ENCODE results near the gene RFX7. TPM values are rescaled to one million over a fixed set of nuclear protein-coding genes. Genes with fewer than 3 reads are reported as not detected.
"Not testable (repeated sequence)": the region's sequence is repeated elsewhere in the genome, so short reads cannot be mapped to it uniquely, and the experiment has no call there.

Gene RFX7
- total and polyA plus RNA-seq, 5 donors from 2014 or later = 4.2 to 41.2 (median 5.2) TPM

DNA sequence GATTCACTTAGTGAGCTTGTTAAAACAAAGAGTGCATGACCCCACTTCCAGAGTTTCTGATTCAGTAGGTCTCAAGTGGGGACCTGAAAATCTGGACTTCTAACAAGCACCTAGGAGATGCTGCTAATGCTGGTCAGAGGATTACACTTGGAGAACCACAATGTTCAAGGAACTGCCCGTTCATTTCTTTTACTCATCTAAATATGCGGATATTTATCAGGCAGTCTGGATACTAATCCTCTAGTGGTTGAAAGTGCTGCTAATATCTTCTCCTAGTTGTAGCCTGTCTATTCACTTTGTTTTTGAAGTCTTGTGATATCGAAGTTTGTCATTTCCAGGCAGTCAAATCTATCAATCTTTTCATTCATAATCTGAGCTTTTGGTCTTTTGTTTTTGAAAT, 86.8 kb downstream of the RFX7 start:
- Histone ChIP-seq H3K4me3 (ENCODE audit: low read depth, low read length) (no peak overlapping the region), H3K36me3 (ENCODE audit: control insufficient read depth, insufficient read depth, low read length) (peaks cover 11% of the 10 kb centered on the region), H3K27ac (ENCODE audit: insufficient read depth, low read length, poor library complexity, severe bottlenecking) (no peak overlapping the region), H3K4me1 (ENCODE audit: control insufficient read depth, insufficient read depth, low read length, poor library complexity, severe bottlenecking) (peaks cover 4% of the 10 kb centered on the region), H3K9me3 (ENCODE audit: control insufficient read depth in 2 of 2, low read length in 2 of 2) (peaks cover 0 to 5% of the 10 kb centered on the region in 2 experiments), H3K27me3 (ENCODE audit: control insufficient read depth, insufficient read depth, low read length) (no peaks in the 10 kb centered on the region)
- Mint-ChIP-seq H3K36me3 (peaks cover 35% of the 10 kb centered on the region), H3K4me1 (peaks cover 31 to 52% (median 40%) of the 10 kb centered on the region in 4 donors), H3K9me3 (peaks cover 2 to 17% (median 9%) of the 10 kb centered on the region in 7 donors), H3K4me3 (no peak overlapping the region), H3K27ac (no peak overlapping the region), H3K27me3 (no peaks in the 10 kb centered on the region)
- DNase-seq (no peak), ATAC-seq (ENCODE audit: low read depth in 2 of 2) (no peak)

GRCh38 chr15:56155278-56155677, 88.4 kb downstream of the RFX7 start:
- H3K4me3 ChIP-seq (ENCODE audit: low read depth, low read length); H3K36me3 ChIP-seq (ENCODE audit: control insufficient read depth, insufficient read depth, low read length); H3K27ac ChIP-seq (ENCODE audit: insufficient read depth, low read length, poor library complexity, severe bottlenecking); H3K27ac Mint-ChIP-seq; H3K9me3 ChIP-seq (ENCODE audit: control insufficient read depth in 2 of 2, low read length in 2 of 2); H3K4me1 ChIP-seq (ENCODE audit: control insufficient read depth, insufficient read depth, low read length, poor library complexity, severe bottlenecking); H3K27me3 Mint-ChIP-seq; H3K4me3 Mint-ChIP-seq; DNase-seq; H3K27me3 ChIP-seq (ENCODE audit: control insufficient read depth, insufficient read depth, low read length); ATAC-seq (ENCODE audit: low read depth in 2 of 2): not testable (repeated sequence)
- peaks cover 40% of the 10 kb centered on the region for H3K36me3 Mint-ChIP-seq
- H3K4me1 Mint-ChIP-seq = peaks cover 28 to 48% (median 40%) of the 10 kb centered on the region in 4 donors
- peaks cover 2 to 17% (median 9%) of the 10 kb centered on the region in 7 donors for H3K9me3 Mint-ChIP-seq

- H3K4me1 ChIP-seq (ENCODE audit: control insufficient read depth, insufficient read depth, low read length, poor library complexity, severe bottlenecking); ATAC-seq (ENCODE audit: low read depth in 2 of 2); H3K4me3 ChIP-seq (ENCODE audit: low read depth, low read length); H3K27ac Mint-ChIP-seq; H3K4me3 Mint-ChIP-seq; H3K36me3 ChIP-seq (ENCODE audit: control insufficient read depth, insufficient read depth, low read length); H3K27me3 ChIP-seq (ENCODE audit: control insufficient read depth, insufficient read depth, low read length); DNase-seq; H3K27me3 Mint-ChIP-seq; H3K27ac ChIP-seq (ENCODE audit: insufficient read depth, low read length, poor library complexity, severe bottlenecking); H3K9me3 ChIP-seq (ENCODE audit: control insufficient read depth in 2 of 2, low read length in 2 of 2): not testable (repeated sequence)
- H3K4me1 Mint-ChIP-seq = peaks cover 24 to 46% (median 37%) of the 10 kb centered on the region in 4 donors
- H3K9me3 Mint-ChIP-seq = peaks cover 2 to 17% (median 9%) of the 10 kb centered on the region in 7 donors
- peaks cover 40% of the 10 kb centered on the region for H3K36me3 Mint-ChIP-seq
These were observed 88.9 kb downstream of the RFX7 start for GRCh38 chr15:56154768-56155167.

- Histone ChIP-seq H3K27me3 (ENCODE audit: control insufficient read depth, insufficient read depth, low read length) (no peaks in the 10 kb centered on the region), H3K4me3 (ENCODE audit: low read depth, low read length) (no peak overlapping the region), H3K9me3 (ENCODE audit: control insufficient read depth in 2 of 2, low read length in 2 of 2) (peaks cover 0 to 4% of the 10 kb centered on the region in 2 experiments), H3K27ac (ENCODE audit: insufficient read depth, low read length, poor library complexity, severe bottlenecking) (no peak overlapping the region), H3K36me3 (ENCODE audit: control insufficient read depth, insufficient read depth, low read length) (peaks cover 5% of the 10 kb centered on the region), H3K4me1 (ENCODE audit: control insufficient read depth, insufficient read depth, low read length, poor library complexity, severe bottlenecking) (no peaks in the 10 kb centered on the region)
- ATAC-seq (ENCODE audit: low read depth in 2 of 2) = no peak
- Mint-ChIP-seq H3K36me3 (peaks cover 48% of the 10 kb centered on the region), H3K9me3 (peaks cover 3 to 14% (median 11%) of the 10 kb centered on the region in 7 donors), H3K27ac (peak overlapping the region in 1 of 3 donors; percentile 54), H3K4me1 (peaks cover 40 to 68% (median 46%) of the 10 kb centered on the region in 4 donors), H3K4me3 (peak overlapping the region in 1 of 4 donors; percentile 4), H3K27me3 (no peaks in the 10 kb centered on the region)
- no peak for DNase-seq
These were observed 93.5 kb downstream of the RFX7 start for GRCh38 chr15:56150204-56150603.

- peak overlapping the region in 1 of 3 donors; percentile 46 for H3K27ac Mint-ChIP-seq
- no peak overlapping the region for H3K4me3 Mint-ChIP-seq
- Histone ChIP-seq H3K27ac (ENCODE audit: insufficient read depth, low read length, poor library complexity, severe bottlenecking) (no peak overlapping the region), H3K4me3 (ENCODE audit: low read depth, low read length) (no peak overlapping the region), H3K36me3 (ENCODE audit: control insufficient read depth, insufficient read depth, low read length) (peaks cover 5% of the 10 kb centered on the region), H3K9me3 (ENCODE audit: control insufficient read depth in 2 of 2, low read length in 2 of 2) (no peaks in the 10 kb centered on the region), H3K4me1 (ENCODE audit: control insufficient read depth, insufficient read depth, low read length, poor library complexity, severe bottlenecking) (no peaks in the 10 kb centered on the region), H3K27me3 (ENCODE audit: control insufficient read depth, insufficient read depth, low read length) (no peaks in the 10 kb centered on the region)
- H3K9me3 Mint-ChIP-seq = peaks cover 0 to 4% (median 3%) of the 10 kb centered on the region in 7 donors
- no peak for DNase-seq
- H3K36me3 Mint-ChIP-seq = peaks cover 36% of the 10 kb centered on the region
- H3K4me1 Mint-ChIP-seq = peaks cover 45 to 58% (median 46%) of the 10 kb centered on the region in 4 donors
- H3K27me3 Mint-ChIP-seq = no peaks in the 10 kb centered on the region
- ATAC-seq (ENCODE audit: low read depth in 2 of 2) = no peak
These were observed 95.6 kb downstream of the RFX7 start for GRCh38 chr15:56148064-56148463.

DNA sequence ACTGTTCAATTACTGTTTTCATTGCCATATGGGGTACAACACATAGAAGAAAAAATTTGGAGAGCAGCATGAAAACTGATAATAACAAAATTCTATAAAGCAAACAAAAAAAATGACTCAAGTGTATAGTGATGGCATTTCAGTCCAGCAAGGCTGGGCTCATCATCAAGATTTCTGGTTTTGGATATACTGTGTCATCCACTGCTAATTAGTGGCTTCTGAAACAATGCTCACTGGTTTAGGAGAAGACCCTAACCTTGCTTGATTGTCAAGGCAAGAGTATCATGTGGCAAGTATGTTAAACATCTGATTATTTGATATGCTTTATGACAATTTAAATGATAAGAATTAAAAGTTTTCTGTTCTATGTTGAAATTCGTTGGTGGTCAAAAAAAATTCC, 96.9 kb downstream of the RFX7 start:
- ATAC-seq (ENCODE audit: low read depth in 2 of 2) (no peak), DNase-seq (no peak)
- Mint-ChIP-seq H3K4me3 (no peak overlapping the region), H3K36me3 (peaks cover 39% of the 10 kb centered on the region), H3K27ac (no peak overlapping the region), H3K27me3 (no peaks in the 10 kb centered on the region), H3K4me1 (peaks cover 39 to 48% (median 42%) of the 10 kb centered on the region in 4 donors), H3K9me3 (peaks cover 0 to 4% (median 0%) of the 10 kb centered on the region in 7 donors)
- Histone ChIP-seq H3K9me3 (ENCODE audit: control insufficient read depth in 2 of 2, low read length in 2 of 2) (no peaks in the 10 kb centered on the region), H3K4me1 (ENCODE audit: control insufficient read depth, insufficient read depth, low read length, poor library complexity, severe bottlenecking) (no peaks in the 10 kb centered on the region), H3K4me3 (ENCODE audit: low read depth, low read length) (no peak overlapping the region), H3K27ac (ENCODE audit: insufficient read depth, low read length, poor library complexity, severe bottlenecking) (no peak overlapping the region), H3K27me3 (ENCODE audit: control insufficient read depth, insufficient read depth, low read length) (no peaks in the 10 kb centered on the region), H3K36me3 (ENCODE audit: control insufficient read depth, insufficient read depth, low read length) (peaks cover 18% of the 10 kb centered on the region)

- H3K9me3 Mint-ChIP-seq = peaks cover 5 to 36% (median 14%) of the 10 kb centered on the region in 7 donors
- H3K9me3 ChIP-seq (ENCODE audit: control insufficient read depth in 2 of 2, low read length in 2 of 2) = peaks cover 18 to 21% of the 10 kb centered on the region in 2 experiments
- no peaks in the 10 kb centered on the region for H3K27me3 Mint-ChIP-seq
- no peaks in the 10 kb centered on the region for H3K27me3 ChIP-seq (ENCODE audit: control insufficient read depth, insufficient read depth, low read length)
- H3K27ac Mint-ChIP-seq = no peak overlapping the region
- H3K4me3 Mint-ChIP-seq = no peak overlapping the region
- H3K4me1 ChIP-seq (ENCODE audit: control insufficient read depth, insufficient read depth, low read length, poor library complexity, severe bottlenecking) = no peaks in the 10 kb centered on the region
- H3K4me3 ChIP-seq (ENCODE audit: low read depth, low read length) = no peak overlapping the region
- peaks cover 29% of the 10 kb centered on the region for H3K36me3 ChIP-seq (ENCODE audit: control insufficient read depth, insufficient read depth, low read length)
- H3K36me3 Mint-ChIP-seq = peaks cover 59% of the 10 kb centered on the region
- ATAC-seq (ENCODE audit: low read depth in 2 of 2) = no peak
- DNase-seq = no peak
- H3K27ac ChIP-seq (ENCODE audit: insufficient read depth, low read length, poor library complexity, severe bottlenecking) = no peak overlapping the region
- H3K4me1 Mint-ChIP-seq = peaks cover 0 to 17% (median 4%) of the 10 kb centered on the region in 4 donors
These were observed 115.6 kb downstream of the RFX7 start for GRCh38 chr15:56128081-56128480.

- H3K27ac ChIP-seq (ENCODE audit: insufficient read depth, low read length, poor library complexity, severe bottlenecking) = no peak overlapping the region
- peaks cover 8 to 38% (median 14%) of the 10 kb centered on the region in 7 donors for H3K9me3 Mint-ChIP-seq
- H3K27me3 Mint-ChIP-seq = no peaks in the 10 kb centered on the region
- peaks cover 30% of the 10 kb centered on the region for H3K36me3 ChIP-seq (ENCODE audit: control insufficient read depth, insufficient read depth, low read length)
- ATAC-seq (ENCODE audit: low read depth in 2 of 2) (no peak), DNase-seq (no peak)
- H3K4me3 ChIP-seq (ENCODE audit: low read depth, low read length) = no peak overlapping the region
- H3K4me1 ChIP-seq (ENCODE audit: control insufficient read depth, insufficient read depth, low read length, poor library complexity, severe bottlenecking) = no peaks in the 10 kb centered on the region
- peaks cover 18 to 21% of the 10 kb centered on the region in 2 experiments for H3K9me3 ChIP-seq (ENCODE audit: control insufficient read depth in 2 of 2, low read length in 2 of 2)
- no peaks in the 10 kb centered on the region for H3K27me3 ChIP-seq (ENCODE audit: control insufficient read depth, insufficient read depth, low read length)
- no peak overlapping the region for H3K27ac Mint-ChIP-seq
- H3K4me3 Mint-ChIP-seq = no peak overlapping the region
- H3K4me1 Mint-ChIP-seq = peaks cover 0 to 22% (median 4%) of the 10 kb centered on the region in 4 donors
- H3K36me3 Mint-ChIP-seq = peaks cover 56% of the 10 kb centered on the region
These were observed 117.3 kb downstream of the RFX7 start for GRCh38 chr15:56126409-56126808.

All from CD4-positive, CD25-positive, alpha-beta regulatory T cell (primary cell).